ENCODE data around the gene FUT8.
"Not testable (repeated sequence)": the region's sequence is repeated elsewhere in the genome, so short reads cannot be mapped to it uniquely, and the experiment has no call there.

The FUT8 gene

DNA sequence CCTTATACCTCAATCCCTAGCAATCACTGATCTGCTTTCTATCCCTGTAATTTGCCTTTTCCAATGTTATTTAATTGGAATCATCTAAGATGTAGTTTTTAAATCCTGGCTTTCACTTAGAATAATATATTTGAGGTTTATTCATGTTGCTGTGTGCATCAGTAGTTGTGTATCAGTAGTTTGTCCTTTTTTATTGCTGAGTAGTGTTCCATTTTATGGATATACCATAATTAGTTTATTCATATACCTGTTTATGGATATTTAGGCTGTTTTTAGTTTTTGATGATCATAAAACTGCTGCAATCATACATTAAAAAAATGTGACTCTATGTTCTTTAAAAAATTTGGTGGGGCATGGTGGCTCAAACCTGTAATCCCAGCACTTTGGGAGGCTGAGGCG lies 43.7 kb downstream of the FUT8 start:
- no peak for DNase-seq
- peaks cover 0 to 10% (median 6%) of the 10 kb centered on the region in 3 donors for H3K36me3 ChIP-seq
- no peaks in the 10 kb centered on the region for H3K27me3 ChIP-seq
- H3K4me3 ChIP-seq, result no peak overlapping the region
- TF ChIP-seq, protein P1, sequence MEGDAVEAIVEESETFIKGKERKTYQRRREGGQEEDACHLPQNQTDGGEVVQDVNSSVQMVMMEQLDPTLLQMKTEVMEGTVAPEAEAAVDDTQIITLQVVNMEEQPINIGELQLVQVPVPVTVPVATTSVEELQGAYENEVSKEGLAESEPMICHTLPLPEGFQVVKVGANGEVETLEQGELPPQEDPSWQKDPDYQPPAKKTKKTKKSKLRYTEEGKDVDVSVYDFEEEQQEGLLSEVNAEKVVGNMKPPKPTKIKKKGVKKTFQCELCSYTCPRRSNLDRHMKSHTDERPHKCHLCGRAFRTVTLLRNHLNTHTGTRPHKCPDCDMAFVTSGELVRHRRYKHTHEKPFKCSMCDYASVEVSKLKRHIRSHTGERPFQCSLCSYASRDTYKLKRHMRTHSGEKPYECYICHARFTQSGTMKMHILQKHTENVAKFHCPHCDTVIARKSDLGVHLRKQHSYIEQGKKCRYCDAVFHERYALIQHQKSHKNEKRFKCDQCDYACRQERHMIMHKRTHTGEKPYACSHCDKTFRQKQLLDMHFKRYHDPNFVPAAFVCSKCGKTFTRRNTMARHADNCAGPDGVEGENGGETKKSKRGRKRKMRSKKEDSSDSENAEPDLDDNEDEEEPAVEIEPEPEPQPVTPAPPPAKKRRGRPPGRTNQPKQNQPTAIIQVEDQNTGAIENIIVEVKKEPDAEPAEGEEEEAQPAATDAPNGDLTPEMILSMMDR (IDR thresholded peaks at IDR 0.05), result no peak
- H3K27ac ChIP-seq, result no peak overlapping the region
- no peaks in the 10 kb centered on the region for H3K9me3 ChIP-seq
- H3K4me1 ChIP-seq, result no peaks in the 10 kb centered on the region
- intact Hi-C loops (cut with DNase I; ENCODE audit: low total_unique reads), result no loop called here

DNA sequence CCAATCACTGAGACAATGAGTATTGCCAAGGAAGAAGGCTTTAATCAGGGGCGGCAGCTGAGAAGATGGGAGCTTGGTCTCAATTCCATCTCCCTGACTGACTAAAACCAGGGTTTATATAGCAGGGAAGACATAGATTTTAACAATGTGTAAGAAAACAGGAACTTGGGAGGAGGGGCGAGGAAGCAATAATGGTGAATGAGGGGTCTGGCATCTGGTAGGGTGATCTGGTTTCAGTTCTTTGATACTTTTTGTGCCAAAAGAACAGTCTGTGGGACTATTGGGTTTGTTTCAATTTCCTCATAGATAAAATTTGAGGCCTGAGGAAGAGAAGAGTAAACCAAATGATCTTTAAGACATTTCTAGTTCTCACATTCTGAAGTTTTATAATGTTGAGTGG lies 49.2 kb downstream of the FUT8 start:
- DNase-seq, result no peak
- Histone ChIP-seq H3K36me3 (peaks cover 0 to 5% (median 5%) of the 10 kb centered on the region in 3 donors), H3K4me1 (peaks cover 0 to 4% (median 0%) of the 10 kb centered on the region in 4 donors), H3K27ac (no peak overlapping the region), H3K4me3 (no peak overlapping the region), H3K27me3 (no peaks in the 10 kb centered on the region), H3K9me3 (no peaks in the 10 kb centered on the region)
- intact Hi-C loops (cut with DNase I; ENCODE audit: low total_unique reads), result no loop called here
- TF ChIP-seq, protein P1 (IDR thresholded peaks at IDR 0.05), result no peak

DNA sequence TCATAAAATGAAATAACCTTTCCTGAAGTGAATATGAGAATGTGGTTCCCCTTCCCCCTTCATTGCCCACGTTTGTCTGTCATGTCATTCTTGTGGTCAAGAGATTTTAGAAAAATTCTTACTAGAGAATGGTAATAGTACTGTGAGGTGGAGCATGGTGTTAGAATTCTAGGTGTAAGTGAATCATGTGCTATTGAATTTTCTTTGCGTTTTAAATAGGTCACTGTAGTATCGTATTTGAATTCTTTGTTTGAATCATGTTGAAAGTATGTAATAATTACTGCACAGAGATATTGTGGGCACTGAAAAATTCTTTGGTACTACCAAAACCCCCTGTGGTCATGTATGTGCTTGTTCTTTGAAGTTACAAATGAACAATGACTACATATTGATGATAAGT lies 49.9 kb downstream of the FUT8 start:
- H3K27ac ChIP-seq, result no peak overlapping the region
- intact Hi-C loops (cut with DNase I; ENCODE audit: low total_unique reads), result no loop called here

DNA sequence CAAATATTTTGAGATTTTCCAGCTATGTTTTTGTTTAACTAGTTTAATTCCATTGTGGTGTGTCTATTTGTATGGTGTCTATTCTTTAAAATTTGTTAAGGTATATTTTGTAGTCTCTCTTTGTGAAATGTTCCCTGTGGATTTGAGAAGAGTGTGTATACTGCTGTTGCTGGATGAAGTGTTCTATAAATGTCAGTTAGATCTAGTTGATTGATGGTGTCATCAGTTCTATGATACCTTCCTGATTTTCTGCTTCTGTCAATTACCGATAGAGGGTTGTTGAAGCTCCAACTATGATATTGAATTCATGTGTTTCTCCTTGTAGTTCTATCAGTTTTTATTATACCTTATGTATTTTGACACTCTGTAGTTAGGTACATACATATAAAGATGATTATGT lies 53.1 kb downstream of the FUT8 start:
- Histone ChIP-seq H3K4me3 (no peak overlapping the region), H3K27ac (no peak overlapping the region), H3K27me3 (no peaks in the 10 kb centered on the region), H3K36me3 (no peaks in the 10 kb centered on the region), H3K9me3 (no peaks in the 10 kb centered on the region), H3K4me1 (peaks cover 0 to 4% (median 0%) of the 10 kb centered on the region in 4 donors)
- TF ChIP-seq, protein P1 (IDR thresholded peaks at IDR 0.05), result no peak
- no peak for DNase-seq
- intact Hi-C loops (cut with DNase I; ENCODE audit: low total_unique reads), result no loop called here

More for the DNA sequence above, 49.9 kb downstream of the FUT8 start:
- Histone ChIP-seq H3K4me3 (no peak overlapping the region), H3K36me3 (peaks cover 0 to 5% (median 1%) of the 10 kb centered on the region in 3 donors), H3K4me1 (peaks cover 0 to 4% (median 0%) of the 10 kb centered on the region in 4 donors), H3K9me3 (no peaks in the 10 kb centered on the region), H3K27me3 (no peaks in the 10 kb centered on the region)
- no peak for DNase-seq
- TF ChIP-seq, protein P1 (IDR thresholded peaks at IDR 0.05), result no peak

DNA sequence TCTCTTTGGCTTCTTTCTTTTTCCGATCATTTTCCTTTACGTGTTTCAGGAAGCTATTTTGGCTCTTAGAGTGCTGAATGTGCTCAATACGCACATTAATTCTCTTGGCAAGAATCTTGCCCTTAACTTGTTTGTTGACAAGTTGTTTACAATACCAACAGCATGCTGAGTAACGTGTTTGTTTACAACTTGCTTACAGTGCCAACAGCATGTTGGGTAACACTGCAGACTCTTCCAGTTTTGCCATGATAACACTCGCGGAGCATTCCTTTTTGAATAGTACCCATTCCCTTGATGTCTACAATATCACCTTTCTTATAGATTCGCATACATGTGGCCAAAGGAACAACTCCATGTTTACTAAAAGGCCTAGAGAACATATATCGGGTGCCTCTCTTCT lies 55.4 kb downstream of the FUT8 start:
- not testable (repeated sequence) for H3K4me1 ChIP-seq

DNA sequence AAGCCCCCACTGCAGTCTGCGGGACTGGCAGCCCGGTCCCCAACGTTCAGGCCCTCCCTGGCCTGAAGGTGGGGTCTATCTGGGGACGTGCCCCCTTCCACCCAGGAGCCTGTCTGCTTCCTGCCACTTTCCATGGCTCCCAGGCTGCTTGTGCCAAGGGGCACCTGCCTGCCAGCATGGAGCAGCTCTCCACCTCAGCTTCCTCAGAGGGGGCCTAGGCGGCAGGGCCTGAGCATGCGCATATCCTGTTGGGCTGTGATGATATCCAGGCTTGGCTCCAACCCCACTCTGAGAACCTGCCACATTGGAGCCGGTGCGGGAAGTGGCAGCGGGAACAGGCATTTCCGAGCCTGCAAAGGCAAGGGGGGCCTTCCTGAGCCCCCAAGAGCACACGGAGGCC lies 57.4 kb downstream of the FUT8 start:
- H3K9me3 ChIP-seq, result no peaks in the 10 kb centered on the region
- no peaks in the 10 kb centered on the region for H3K27me3 ChIP-seq
- intact Hi-C loops (cut with DNase I; ENCODE audit: low total_unique reads), result no loop called here
- no peak for DNase-seq
- no peaks in the 10 kb centered on the region for H3K4me1 ChIP-seq
- TF ChIP-seq, protein P1 (IDR thresholded peaks at IDR 0.05), result no peak
- no peak overlapping the region for H3K27ac ChIP-seq
- no peak overlapping the region for H3K4me3 ChIP-seq
- H3K36me3 ChIP-seq, result no peaks in the 10 kb centered on the region

More for the DNA sequence above, 55.4 kb downstream of the FUT8 start:
- H3K27ac ChIP-seq; H3K36me3 ChIP-seq; H3K4me3 ChIP-seq; H3K9me3 ChIP-seq; DNase-seq; intact Hi-C loops (cut with DNase I; ENCODE audit: low total_unique reads); H3K27me3 ChIP-seq: not testable (repeated sequence)

Measured in tibial artery (tissue), 4 donors.